CD4-positive, CD25-positive, alpha-beta regulatory T cell (primary cell): ENCODE measurements around the gene CDKAL1. TPM values are rescaled to one million over a fixed set of nuclear protein-coding genes. Genes with fewer than 3 reads are reported as not detected.

Experiments
- ATAC-seq, 2 donors: fragments of 150-1000 bp; cut with Tn5 transposase; one replicate each; pipeline ENCODE4 v1.10.0; 2021; ENCODE audit warnings: low read depth in 2 of 2, moderate number of reproducible peaks in 2 of 2, moderate library complexity in 1 of 2
- DNase-seq, 3 donors: peaks; one replicate each; pipeline versions ENCODE4 v3.0.0 to v3.0.0-alpha.2; 2012 to 2022; ENCODE audit warnings: mixed read lengths in 1 of 3
- H3K27ac ChIP-seq: one replicate; pipeline ENCODE4 v1.7.0; 2013; ENCODE audit warnings: mild to moderate bottlenecking, low read length; ENCODE audit not compliant: insufficient read depth, poor library complexity, severe bottlenecking
- H3K27me3 ChIP-seq: one replicate; pipeline ENCODE4 v1.7.0; 2013; ENCODE audit warnings: low read length; ENCODE audit not compliant: control insufficient read depth, insufficient read depth
- H3K36me3 ChIP-seq: one replicate; pipeline ENCODE4 v1.7.0; 2013; ENCODE audit warnings: mild to moderate bottlenecking, low read length, moderate library complexity; ENCODE audit not compliant: control insufficient read depth, insufficient read depth
- H3K4me1 ChIP-seq: 2 replicates; pipeline ENCODE4 v1.7.0; 2013; ENCODE audit warnings: mild to moderate bottlenecking, low read length; ENCODE audit not compliant: insufficient read depth, control insufficient read depth, poor library complexity, severe bottlenecking
- H3K4me3 ChIP-seq: one replicate; pipeline ENCODE4 v1.7.0; 2013; ENCODE audit warnings: low read depth, mild to moderate bottlenecking, low read length, moderate library complexity
- H3K9me3 ChIP-seq, 2 experiments: 1 replicate in 1 of 2; 2 replicates in 1 of 2; pipeline ENCODE4 v1.7.0; 2013; ENCODE audit warnings: low read length in 2 of 2, mild to moderate bottlenecking in 1 of 2, moderate library complexity in 1 of 2; ENCODE audit not compliant: control insufficient read depth in 2 of 2
- H3K27ac Mint-ChIP-seq, 3 donors: one replicate each; pipeline ENCODE4 v1.8.0; 2020 to 2022; ENCODE audit warnings: mild to moderate bottlenecking in 3 of 3, mixed read lengths in 3 of 3, moderate library complexity in 2 of 3
- H3K27me3 Mint-ChIP-seq: one replicate; pipeline ENCODE4 v1.8.0; 2022; ENCODE audit warnings: mild to moderate bottlenecking, mixed read lengths
- H3K36me3 Mint-ChIP-seq: one replicate; pipeline ENCODE4 v1.8.0; 2020; ENCODE audit warnings: mixed read lengths
- H3K4me1 Mint-ChIP-seq, 4 donors: one replicate each; pipeline ENCODE4 v1.8.0; 2020 to 2022; ENCODE audit warnings: mixed read lengths in 4 of 4, mild to moderate bottlenecking in 1 of 4
- H3K4me3 Mint-ChIP-seq, 4 donors: one replicate each; pipeline ENCODE4 v1.8.0; 2020 to 2022; ENCODE audit warnings: mild to moderate bottlenecking in 4 of 4, mixed read lengths in 4 of 4, moderate library complexity in 3 of 4
- H3K9me3 Mint-ChIP-seq, 7 donors: one replicate each; pipeline ENCODE4 v1.8.0; 2020 to 2022; ENCODE audit warnings: mixed read lengths in 7 of 7, mild to moderate bottlenecking in 3 of 7, moderate library complexity in 2 of 7
- polyA plus RNA-seq, 4 donors: library from polyadenylated mRNA; unstranded; fragments of 300-500 nt; fragmentation: Illumina TruSeq; gene quantifications; one replicate each; pipeline ENCODE4 v1.2.3, GENCODE V29; 2021
- total RNA-seq: library from RNA; stranded (reverse); gene quantifications from one replicate; pipeline ENCODE4 v1.2.3, GENCODE V29; 2022

The CDKAL1 gene
- total and polyA plus RNA-seq, 5 donors from 2014 or later: 26.1 to 39.4 (median 30.4) TPM

DNA sequence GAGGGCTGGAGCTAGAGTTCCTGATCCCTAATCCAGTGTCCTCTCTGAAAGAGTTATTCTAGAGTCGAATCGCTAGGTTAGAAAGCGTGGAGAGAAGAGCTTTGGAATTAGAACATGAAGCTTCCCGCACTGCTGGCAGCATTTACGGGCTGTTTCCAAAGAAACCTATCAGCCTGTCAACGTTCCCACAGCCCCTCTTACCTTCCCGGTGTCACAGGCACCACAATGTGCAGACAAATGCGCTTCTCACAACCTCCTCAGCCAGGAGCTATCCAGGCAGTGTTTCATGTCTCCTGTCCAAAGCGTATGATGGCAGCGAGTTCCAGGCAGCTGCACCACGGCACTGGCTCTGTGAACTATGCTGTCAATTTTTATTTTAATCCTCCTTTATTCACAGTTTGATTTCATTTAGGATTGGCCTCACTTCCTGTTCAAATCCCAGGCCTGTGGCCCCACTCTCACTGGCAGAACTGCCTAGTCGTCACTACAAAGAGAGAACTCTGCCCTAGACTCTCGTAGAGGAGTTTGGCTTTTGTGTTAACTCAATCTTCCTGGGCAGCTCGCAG is 736.5 kb downstream of the CDKAL1 start:
- H3K36me3 Mint-ChIP-seq: no peaks in the 10 kb centered on the region
- DNase-seq: no peak
- peaks cover 7% of the 10 kb centered on the region for H3K27me3 Mint-ChIP-seq
- Histone ChIP-seq H3K27me3 (no peaks in the 10 kb centered on the region), H3K9me3 (no peaks in the 10 kb centered on the region), H3K4me1 (no peaks in the 10 kb centered on the region), H3K4me3 (no peak overlapping the region), H3K36me3 (no peaks in the 10 kb centered on the region), H3K27ac (no peak overlapping the region)
- peaks cover 0 to 6% (median 0%) of the 10 kb centered on the region in 7 donors for H3K9me3 Mint-ChIP-seq
- peaks cover 0 to under 1% (median 0%) of the 10 kb centered on the region in 4 donors for H3K4me1 Mint-ChIP-seq
- H3K4me3 Mint-ChIP-seq: no peak overlapping the region
- no peak overlapping the region for H3K27ac Mint-ChIP-seq
- no peak for ATAC-seq

DNA sequence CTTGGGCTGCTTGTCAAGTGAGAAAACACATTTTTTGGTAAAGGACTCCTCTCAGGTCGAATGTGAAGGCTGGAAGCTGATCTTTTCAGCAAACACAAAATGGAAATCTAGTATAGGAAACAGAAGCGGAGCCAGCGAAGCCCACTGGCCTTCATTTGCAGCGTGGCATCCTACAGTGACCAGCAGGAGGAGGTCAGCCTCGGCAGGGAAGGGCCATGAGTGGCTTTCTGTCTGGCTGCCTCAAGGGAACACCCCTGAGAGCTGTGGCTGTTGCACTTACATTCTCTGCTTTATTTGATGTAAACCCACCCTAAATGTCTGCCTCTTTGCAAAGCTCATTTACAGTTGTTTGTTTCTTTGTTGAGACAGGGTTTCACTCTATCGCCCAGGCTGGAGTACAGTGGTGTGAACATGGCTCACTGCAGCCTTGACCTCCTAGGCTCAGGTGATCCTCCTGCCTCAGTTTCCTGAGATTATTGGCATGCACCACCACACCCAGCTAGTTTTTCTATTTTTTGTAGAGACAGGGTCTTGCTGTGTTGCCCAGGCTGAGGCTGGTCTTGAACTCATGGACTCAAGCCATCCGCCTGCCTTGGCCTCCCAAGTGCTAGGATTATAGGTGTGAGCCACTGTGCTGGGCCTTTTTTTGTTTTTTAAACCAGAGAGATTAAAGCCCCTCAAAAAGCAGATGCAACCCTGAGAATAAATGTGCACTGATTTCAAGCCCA is 737.3 kb downstream of the CDKAL1 start:
- Histone ChIP-seq H3K4me1 (no peaks in the 10 kb centered on the region), H3K9me3 (no peaks in the 10 kb centered on the region), H3K36me3 (no peaks in the 10 kb centered on the region), H3K27ac (no peak overlapping the region), H3K27me3 (no peaks in the 10 kb centered on the region), H3K4me3 (no peak overlapping the region)
- Mint-ChIP-seq H3K4me1 (no peaks in the 10 kb centered on the region), H3K9me3 (peaks cover 0 to 2% (median 0%) of the 10 kb centered on the region in 7 donors), H3K4me3 (no peak overlapping the region), H3K27ac (no peak overlapping the region), H3K36me3 (no peaks in the 10 kb centered on the region), H3K27me3 (peaks cover 9% of the 10 kb centered on the region)
- no peak for DNase-seq
- no peak for ATAC-seq

DNA sequence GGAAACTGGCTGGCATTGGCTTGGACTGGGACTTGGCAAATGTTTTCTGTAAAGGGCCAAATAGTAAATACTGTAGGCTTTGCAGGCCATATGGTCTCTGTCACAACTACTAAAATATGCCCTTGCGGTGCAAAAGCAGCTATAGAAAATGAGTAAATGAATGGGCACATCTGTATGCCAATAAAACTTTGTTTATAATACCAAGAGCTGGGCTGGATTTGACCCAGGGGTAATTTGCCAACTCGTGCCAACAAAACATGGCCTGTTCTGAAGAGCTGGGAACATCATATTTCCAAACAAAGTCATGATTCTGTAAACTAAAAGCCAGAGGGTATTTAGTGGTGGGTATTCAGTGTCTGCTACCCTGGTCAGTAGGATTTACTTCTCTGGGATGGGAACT is 739.2 kb downstream of the CDKAL1 start:
- Histone ChIP-seq H3K27me3 (no peaks in the 10 kb centered on the region), H3K4me3 (no peak overlapping the region), H3K9me3 (no peaks in the 10 kb centered on the region), H3K27ac (no peak overlapping the region), H3K4me1 (no peaks in the 10 kb centered on the region), H3K36me3 (no peaks in the 10 kb centered on the region)
- Mint-ChIP-seq H3K4me1 (no peaks in the 10 kb centered on the region), H3K27me3 (peaks cover 9% of the 10 kb centered on the region), H3K4me3 (no peak overlapping the region), H3K27ac (no peak overlapping the region), H3K36me3 (no peaks in the 10 kb centered on the region), H3K9me3 (peaks cover 0 to 2% (median 0%) of the 10 kb centered on the region in 7 donors)
- no peak for ATAC-seq
- DNase-seq: no peak

DNA sequence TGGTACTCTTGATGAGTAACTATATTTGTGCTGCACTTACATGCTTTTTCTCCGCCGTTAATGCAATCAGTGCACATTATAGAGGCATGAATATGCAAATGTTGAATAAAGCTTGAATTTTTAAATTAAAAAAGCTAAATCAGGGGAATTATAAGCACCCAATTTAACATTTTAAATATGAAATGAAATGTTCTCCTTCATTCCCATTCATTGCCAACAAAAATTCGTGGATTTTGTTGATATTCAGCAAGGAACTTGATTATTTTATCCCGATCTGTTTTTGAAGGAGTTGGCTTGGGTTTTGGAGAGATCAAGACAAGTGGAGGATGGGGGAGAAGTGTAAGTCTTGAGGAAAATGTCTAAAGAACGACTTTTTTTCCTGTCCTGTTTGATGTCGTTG is 740.6 kb downstream of the CDKAL1 start:
- Mint-ChIP-seq H3K4me3 (no peak overlapping the region), H3K27me3 (peaks cover 9% of the 10 kb centered on the region), H3K27ac (no peak overlapping the region), H3K4me1 (no peaks in the 10 kb centered on the region), H3K36me3 (no peaks in the 10 kb centered on the region), H3K9me3 (peaks cover 0 to 2% (median 0%) of the 10 kb centered on the region in 7 donors)
- Histone ChIP-seq H3K4me3 (no peak overlapping the region), H3K27ac (no peak overlapping the region), H3K9me3 (no peaks in the 10 kb centered on the region), H3K27me3 (no peaks in the 10 kb centered on the region), H3K36me3 (no peaks in the 10 kb centered on the region), H3K4me1 (no peaks in the 10 kb centered on the region)
- DNase-seq (no peak), ATAC-seq (no peak)

DNA sequence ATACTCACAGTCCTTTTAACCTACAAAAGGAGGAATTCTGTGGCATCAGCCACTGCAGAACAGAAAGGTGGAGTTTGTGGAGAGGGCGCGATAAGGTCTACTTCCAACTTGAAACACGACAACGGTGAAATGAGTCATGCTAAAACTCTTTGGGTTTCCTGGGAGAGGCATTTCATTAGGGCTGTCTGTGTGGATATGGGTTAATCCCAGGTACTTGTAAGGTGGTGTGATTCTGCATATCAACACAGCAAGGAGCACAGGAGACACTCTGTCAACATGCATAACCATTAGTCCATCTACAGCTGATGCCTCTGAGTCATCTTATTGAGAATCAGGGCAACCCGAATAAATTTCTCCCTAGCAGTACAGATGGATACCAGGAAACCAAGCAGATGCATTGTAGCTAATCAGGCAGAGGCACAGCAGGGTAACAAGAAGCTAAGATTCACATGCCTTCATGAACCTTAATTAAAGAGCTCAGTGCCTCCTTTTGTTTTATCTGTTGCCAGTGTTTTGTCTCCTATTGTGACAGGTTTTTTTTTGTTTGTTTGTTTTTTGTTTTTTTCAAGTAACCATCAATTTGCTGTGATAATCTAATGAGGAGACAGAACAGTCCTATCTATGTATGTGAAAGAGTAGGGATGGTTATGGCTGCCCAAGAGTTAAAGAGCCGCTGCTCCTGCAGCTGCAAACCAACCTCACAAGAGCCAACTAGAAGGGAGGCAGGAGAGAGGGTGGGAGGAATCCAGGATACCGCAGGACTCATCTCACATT is 743.5 kb downstream of the CDKAL1 start:
- Histone ChIP-seq H3K36me3 (no peaks in the 10 kb centered on the region), H3K4me3 (no peak overlapping the region), H3K9me3 (no peaks in the 10 kb centered on the region), H3K27ac (no peak overlapping the region), H3K4me1 (no peaks in the 10 kb centered on the region), H3K27me3 (no peaks in the 10 kb centered on the region)
- ATAC-seq (no peak), DNase-seq (no peak)
- no peak overlapping the region for H3K27ac Mint-ChIP-seq
- H3K27me3 Mint-ChIP-seq: peaks cover 9% of the 10 kb centered on the region
- H3K9me3 Mint-ChIP-seq: peaks cover 0 to 3% (median 0%) of the 10 kb centered on the region in 7 donors
- no peaks in the 10 kb centered on the region for H3K4me1 Mint-ChIP-seq
- H3K4me3 Mint-ChIP-seq: no peak overlapping the region
- no peaks in the 10 kb centered on the region for H3K36me3 Mint-ChIP-seq

DNA sequence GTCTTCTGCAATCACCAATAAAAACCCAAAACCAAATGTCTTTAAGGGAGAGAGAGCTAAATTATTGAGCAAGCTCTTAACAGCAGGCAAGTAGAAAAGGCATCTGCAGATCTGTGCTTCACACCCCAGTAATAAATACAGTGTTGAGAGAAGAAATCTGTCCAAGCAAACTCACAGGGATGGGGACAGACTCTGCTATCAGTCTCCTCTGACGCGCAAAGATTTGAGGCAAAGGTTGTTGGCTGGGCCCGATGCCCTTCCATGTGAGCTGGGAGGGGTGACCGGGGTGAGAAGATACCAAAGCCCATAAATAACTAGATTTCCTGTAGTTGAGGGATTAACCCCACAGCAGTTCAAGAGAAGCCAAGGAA is 744.1 kb downstream of the CDKAL1 start:
- Mint-ChIP-seq H3K9me3 (peaks cover 0 to 3% (median 0%) of the 10 kb centered on the region in 7 donors), H3K4me1 (no peaks in the 10 kb centered on the region), H3K36me3 (no peaks in the 10 kb centered on the region), H3K27me3 (peaks cover 9% of the 10 kb centered on the region), H3K27ac (no peak overlapping the region), H3K4me3 (no peak overlapping the region)
- no peaks in the 10 kb centered on the region for H3K4me1 ChIP-seq
- H3K9me3 ChIP-seq: no peaks in the 10 kb centered on the region
- no peaks in the 10 kb centered on the region for H3K27me3 ChIP-seq
- no peak for DNase-seq
- no peaks in the 10 kb centered on the region for H3K36me3 ChIP-seq
- no peak for ATAC-seq
- no peak overlapping the region for H3K27ac ChIP-seq
- H3K4me3 ChIP-seq: no peak overlapping the region

DNA sequence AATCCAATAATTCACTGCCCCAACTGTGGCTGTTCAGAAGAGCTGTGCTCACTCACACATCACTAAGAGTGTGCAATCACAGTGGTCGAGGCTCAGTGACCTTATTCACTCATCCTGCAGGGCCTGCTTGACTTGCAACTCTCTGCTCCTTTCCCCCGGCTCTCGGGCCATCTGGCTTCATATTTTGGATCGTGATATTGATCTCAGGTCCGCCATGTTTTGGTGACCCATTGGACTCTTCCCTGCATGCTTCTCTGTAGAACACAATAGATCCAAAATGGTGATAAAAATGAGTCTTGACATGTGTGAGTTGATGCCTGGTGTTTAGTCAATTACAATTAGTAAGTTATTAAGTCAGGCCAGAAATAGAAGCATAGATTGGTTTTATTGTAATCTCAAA is 745.4 kb downstream of the CDKAL1 start:
- no peaks in the 10 kb centered on the region for H3K4me1 Mint-ChIP-seq
- DNase-seq (no peak), ATAC-seq (no peak)
- H3K4me1 ChIP-seq: no peaks in the 10 kb centered on the region
- H3K4me3 ChIP-seq: no peak overlapping the region
- H3K4me3 Mint-ChIP-seq: no peak overlapping the region
- H3K9me3 Mint-ChIP-seq: peaks cover 0 to 3% (median 0%) of the 10 kb centered on the region in 7 donors
- no peaks in the 10 kb centered on the region for H3K27me3 ChIP-seq
- H3K27me3 Mint-ChIP-seq: peaks cover 9% of the 10 kb centered on the region
- no peaks in the 10 kb centered on the region for H3K36me3 Mint-ChIP-seq
- H3K27ac Mint-ChIP-seq: no peak overlapping the region
- H3K9me3 ChIP-seq: no peaks in the 10 kb centered on the region
- H3K36me3 ChIP-seq: no peaks in the 10 kb centered on the region
- H3K27ac ChIP-seq: no peak overlapping the region
